GM21717 (cell line): ENCODE results near the gene PDZRN4.
"Not testable (repeated sequence)": the region's sequence is repeated elsewhere in the genome, so short reads cannot be mapped to it uniquely, and the experiment has no call there.

Source experiments
- ATAC-seq: cut with Tn5 transposase; IDR thresholded peaks from one replicate; pipeline ENCODE4 v1.9.1; 2021; ENCODE audit warnings: mild to moderate bottlenecking, moderate library complexity; ENCODE audit not compliant: unreplicated experiment

The PDZRN4 gene

GRCh38 chr12:41277946-41278267, 89.8 kb downstream of the PDZRN4 start:
- no peak for ATAC-seq

- ATAC-seq: not testable (repeated sequence)
Measured at GRCh38 chr12:41280341-41281095, 92.4 kb downstream of the PDZRN4 start.

GRCh38 chr12:41285470-41285869, 97.3 kb downstream of the PDZRN4 start:
- not testable (repeated sequence) for ATAC-seq

DNA sequence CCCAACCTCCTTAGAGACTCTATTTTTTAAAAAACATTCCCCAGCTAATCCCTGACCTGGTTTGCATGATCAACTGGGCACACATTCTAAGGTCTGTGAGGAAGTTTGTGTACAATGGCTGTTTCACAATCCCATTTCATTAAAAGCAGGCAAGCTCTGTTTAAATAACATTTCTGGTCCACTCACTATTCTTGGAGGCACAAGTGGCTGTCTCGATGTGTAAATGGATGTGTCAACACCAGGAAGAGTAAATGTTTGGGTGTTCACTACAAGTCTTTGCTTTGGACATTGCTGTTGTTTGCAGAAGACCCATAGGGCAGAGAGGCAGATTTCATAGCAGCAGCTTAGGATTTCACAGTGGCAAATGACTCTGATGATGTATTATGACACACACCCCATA, 98.3 kb downstream of the PDZRN4 start:
- no peak for ATAC-seq

DNA sequence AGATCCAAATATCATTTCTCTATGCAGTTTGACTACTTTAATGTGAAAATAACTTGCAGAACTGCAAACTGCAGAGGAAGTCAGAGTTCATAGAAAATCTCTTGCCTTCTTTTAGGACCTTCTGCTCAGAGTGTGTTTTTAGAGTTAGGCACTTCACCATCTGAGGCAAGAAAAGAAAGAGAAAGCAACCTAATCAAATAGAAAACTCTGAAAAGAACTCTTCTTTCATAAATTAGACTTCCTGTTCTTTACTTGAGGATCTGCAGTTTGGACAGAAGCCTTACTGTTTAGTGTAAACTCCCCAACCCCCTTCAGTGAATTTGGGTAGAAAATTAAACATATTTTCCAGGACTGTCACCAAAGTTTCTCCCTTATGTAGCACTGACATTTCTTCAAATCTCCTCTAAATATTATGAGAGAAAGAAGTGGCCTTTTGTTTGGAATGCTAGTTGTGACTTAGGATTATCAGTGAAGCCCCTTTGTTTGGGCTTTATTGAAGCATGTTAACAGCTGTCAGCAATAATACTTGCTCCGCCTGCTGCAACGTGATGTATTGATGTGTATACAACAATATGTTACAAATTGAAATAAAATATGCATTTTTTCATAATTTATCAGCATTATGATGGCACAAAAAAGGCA, 99.5 kb downstream of the PDZRN4 start:
- ATAC-seq: peak; percentile 62

DNA sequence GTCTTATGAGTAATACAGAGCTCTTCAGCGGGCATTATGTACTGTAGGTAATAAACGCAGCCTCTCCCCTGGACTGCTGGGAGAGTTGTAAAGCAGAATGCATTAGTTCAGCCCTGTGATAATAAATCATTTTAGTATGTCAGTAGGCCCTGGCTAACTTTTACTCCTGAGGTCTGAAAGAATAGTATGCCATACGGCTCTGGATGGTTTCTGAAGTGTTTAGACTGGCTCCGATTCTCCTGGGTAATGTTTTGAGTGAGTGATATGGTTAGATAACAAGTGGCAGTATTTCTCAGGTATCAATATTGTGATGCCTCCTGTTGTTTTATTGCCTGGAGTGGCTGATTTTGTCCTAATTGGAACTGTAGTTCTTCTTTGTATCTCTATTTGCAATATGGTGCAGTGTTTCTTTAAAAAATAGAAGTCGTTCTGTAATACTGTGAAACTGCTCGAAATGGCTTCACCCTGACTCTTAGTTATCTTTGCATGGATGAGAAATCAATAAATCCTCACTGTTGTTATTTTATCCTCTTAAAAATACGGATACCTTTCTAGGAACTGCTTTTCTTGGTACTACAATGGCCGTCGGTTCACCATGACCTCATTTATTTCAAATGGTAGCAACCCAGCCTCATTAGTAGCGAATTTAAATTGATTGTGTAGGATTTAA, 100.2 kb downstream of the PDZRN4 start:
- ATAC-seq: no peak

GRCh38 chr12:41289501-41289900, 101.4 kb downstream of the PDZRN4 start:
- ATAC-seq: no peak

DNA sequence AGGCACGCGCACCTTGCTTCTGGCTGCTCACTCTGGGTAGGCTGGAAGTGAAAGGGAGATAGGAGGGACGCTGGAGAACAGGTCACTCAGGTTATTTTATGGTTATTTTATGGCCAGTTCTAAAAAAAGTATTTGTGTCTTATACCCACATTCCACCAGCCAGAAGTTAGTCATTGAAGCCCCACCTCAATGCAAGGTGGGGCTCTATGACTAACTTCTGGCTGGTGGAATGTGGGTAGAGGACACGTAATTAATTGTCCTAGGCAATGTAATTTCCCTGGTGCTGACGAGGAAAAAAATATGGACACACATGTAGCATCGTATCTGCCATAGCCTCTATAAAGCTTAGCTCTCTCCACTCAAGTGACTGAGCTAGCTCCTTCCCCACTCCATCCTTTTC, 104.9 kb downstream of the PDZRN4 start:
- no peak for ATAC-seq

GRCh38 chr12:41293461-41293860, 105.3 kb downstream of the PDZRN4 start:
- ATAC-seq: no peak

- ATAC-seq: no peak
Measured at GRCh38 chr12:41302979-41303403, 114.9 kb downstream of the PDZRN4 start.

- ATAC-seq: no peak
Measured at GRCh38 chr12:41304526-41304925, 116.4 kb downstream of the PDZRN4 start.

DNA sequence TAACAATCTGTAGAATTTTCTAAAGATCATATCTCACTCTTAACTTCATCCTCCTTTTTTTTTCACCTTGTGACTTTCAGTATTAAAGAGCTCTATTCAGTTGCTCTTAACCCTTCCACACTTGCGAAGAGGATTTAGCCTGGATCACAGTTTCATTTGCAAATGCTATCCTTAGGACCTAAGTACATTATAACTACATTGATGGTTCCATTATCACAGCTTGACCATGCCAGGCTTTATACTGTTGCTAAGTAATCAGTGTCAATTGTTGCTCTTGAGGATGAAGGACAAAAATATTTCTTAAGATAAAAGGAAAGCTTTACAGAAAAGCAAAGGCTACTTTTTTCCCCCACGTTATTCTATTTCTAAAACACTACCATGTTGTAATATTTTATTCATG, 122.2 kb downstream of the PDZRN4 start:
- ATAC-seq: no peak

- no peak for ATAC-seq
Measured at GRCh38 chr12:41311883-41312282, 123.8 kb downstream of the PDZRN4 start.

GRCh38 chr12:41312451-41312850, 124.3 kb downstream of the PDZRN4 start:
- ATAC-seq: not testable (repeated sequence)

DNA sequence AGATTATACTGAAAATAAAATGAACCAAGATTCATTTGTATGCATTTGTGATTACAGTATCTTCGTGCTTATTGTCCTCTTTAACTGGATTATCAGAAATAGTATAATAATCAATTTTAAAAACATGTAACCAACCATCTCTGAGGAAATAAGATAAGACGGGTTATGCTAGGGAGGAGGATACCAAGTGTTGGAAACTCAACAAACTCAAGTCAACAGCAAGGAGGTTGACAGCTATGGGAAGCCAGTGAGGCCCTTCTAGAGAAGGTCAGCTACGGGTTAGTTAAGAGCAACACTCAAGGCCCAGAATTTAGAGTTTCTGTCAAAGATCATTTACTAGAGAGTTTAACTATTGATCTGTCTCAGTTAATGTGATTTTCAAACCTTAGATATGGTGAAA, 137.2 kb downstream of the PDZRN4 start:
- no peak for ATAC-seq

DNA sequence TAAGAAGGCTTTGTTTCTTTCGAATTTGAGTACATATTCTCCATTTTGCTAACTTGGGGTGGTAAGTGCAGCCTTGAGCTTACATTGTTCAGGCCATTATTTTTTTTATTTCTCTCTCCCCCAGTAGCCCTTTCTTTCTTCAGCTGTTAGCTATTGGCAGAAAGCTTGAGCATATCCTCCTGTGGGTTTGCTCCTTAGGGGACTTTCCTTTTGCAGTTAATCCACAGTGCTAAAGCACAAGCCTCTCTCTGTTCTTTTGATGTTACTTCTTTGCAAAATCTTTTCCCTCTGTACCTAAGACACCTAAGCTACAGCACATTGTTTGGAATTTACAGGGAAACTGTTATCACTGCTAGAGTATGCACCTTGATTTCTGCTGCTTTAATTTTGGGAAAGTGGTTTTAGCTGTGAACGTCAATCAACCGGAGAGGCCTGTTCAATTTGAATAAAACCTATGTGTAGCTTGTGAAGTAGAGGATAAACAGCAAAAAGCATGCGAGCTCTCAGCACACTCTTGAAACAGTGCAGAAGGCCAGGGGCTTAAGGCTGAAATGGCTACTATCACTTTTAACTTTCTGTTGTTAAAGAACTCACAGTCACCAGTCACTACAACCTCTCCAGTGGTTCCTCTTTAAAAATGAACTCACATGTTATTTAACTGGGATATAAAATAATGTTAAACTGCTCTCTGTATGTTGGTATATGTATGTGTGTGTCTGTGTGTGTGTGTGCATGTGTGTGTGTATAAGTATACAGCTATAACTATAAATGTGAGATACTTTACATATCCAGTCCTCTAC, 139.2 kb downstream of the PDZRN4 start:
- ATAC-seq: no peak

GRCh38 chr12:41333974-41334373, 145.9 kb downstream of the PDZRN4 start:
- ATAC-seq: no peak

DNA sequence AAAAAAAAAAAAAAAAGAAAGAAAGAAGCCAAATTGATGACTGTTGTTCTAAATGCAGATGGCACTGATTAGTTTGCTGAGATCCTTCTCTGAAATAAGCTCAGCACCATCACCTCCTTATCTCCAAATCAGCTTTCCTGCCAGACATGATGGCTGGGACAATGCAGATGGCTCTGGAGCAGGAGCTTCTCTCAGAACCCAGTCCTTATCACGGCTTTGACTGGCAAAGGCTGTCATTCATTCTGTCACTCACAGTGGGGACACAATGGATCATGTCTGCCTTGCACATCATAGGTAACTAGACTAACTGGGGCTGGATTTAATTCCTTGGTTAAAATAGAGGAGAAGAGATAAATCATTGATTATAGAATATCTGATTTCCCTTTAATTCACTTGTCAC, 146.3 kb downstream of the PDZRN4 start:
- no peak for ATAC-seq

GRCh38 chr12:41336041-41336549, 148.0 kb downstream of the PDZRN4 start:
- ATAC-seq: no peak

DNA sequence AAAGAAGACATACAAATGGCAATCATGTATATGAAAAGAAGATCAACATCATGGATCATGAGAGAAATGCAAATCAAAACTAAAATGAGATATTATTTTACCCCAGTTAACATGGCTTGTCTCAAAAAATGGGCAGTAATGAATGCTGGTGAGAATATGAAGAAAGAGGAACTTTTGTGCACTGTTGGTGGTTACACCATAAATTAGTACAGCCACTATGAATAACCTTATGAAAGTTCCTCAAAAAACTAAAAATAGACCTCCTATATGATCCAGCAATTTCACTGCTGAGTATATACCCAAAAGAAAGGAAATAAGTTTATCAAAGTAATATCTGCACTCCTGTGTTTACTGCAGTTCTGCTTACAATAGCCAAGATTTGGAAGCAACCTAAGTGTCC, 151.7 kb downstream of the PDZRN4 start:
- no peak for ATAC-seq
